ENCODE data around the gene TRERF1.

TRERF1 gene

GRCh38 chr6:42341771-42342553 lies 109.8 kb downstream of the TRERF1 start:
- no peak overlapping the region for H3K4me3 ChIP-seq (ENCODE audit: low read depth, low read length)
- no peak for TF ChIP-seq CTCF (conservative IDR thresholded peaks at IDR 0.05; ENCODE audit: low read depth, low read length)
- DNase-seq (ENCODE audit: low read depth) = no peak

- TF ChIP-seq CTCF (conservative IDR thresholded peaks at IDR 0.05; ENCODE audit: low read depth, low read length) = no peak
- DNase-seq (ENCODE audit: low read depth) = no peak
- H3K4me3 ChIP-seq (ENCODE audit: low read depth, low read length) = no peak overlapping the region
Observed at GRCh38 chr6:42341221-42341620, 110.5 kb downstream of the TRERF1 start.

GRCh38 chr6:42340511-42340910 lies 111.2 kb downstream of the TRERF1 start:
- H3K4me3 ChIP-seq (ENCODE audit: low read depth, low read length) = no peak overlapping the region
- no peak for DNase-seq (ENCODE audit: low read depth)
- no peak for TF ChIP-seq CTCF (conservative IDR thresholded peaks at IDR 0.05; ENCODE audit: low read depth, low read length)

- DNase-seq (ENCODE audit: low read depth) = no peak
- TF ChIP-seq CTCF (conservative IDR thresholded peaks at IDR 0.05; ENCODE audit: low read depth, low read length) = no peak
- H3K4me3 ChIP-seq (ENCODE audit: low read depth, low read length) = no peak overlapping the region
Observed at GRCh38 chr6:42339991-42340401, 111.7 kb downstream of the TRERF1 start.

- H3K4me3 ChIP-seq (ENCODE audit: low read depth, low read length) = no peak overlapping the region
- peak; percentile 91 for DNase-seq (ENCODE audit: low read depth)
- peak; percentile 16 for TF ChIP-seq CTCF (conservative IDR thresholded peaks at IDR 0.05; ENCODE audit: low read depth, low read length)
Observed at GRCh38 chr6:42338744-42339222, 112.9 kb downstream of the TRERF1 start.

- H3K4me3 ChIP-seq (ENCODE audit: low read depth, low read length) = no peak overlapping the region
- no peak for DNase-seq (ENCODE audit: low read depth)
- TF ChIP-seq CTCF (conservative IDR thresholded peaks at IDR 0.05; ENCODE audit: low read depth, low read length) = no peak
Observed at GRCh38 chr6:42337985-42338743, 113.6 kb downstream of the TRERF1 start.

Measured in choroid plexus epithelial cell (primary cell).